Epithelial cell of proximal tubule (primary cell): Measurements from ENCODE around the gene STK10. TPM values are rescaled to one million over a fixed set of nuclear protein-coding genes. Genes with fewer than 3 reads are reported as not detected.

Experiments
- DNase-seq: peaks from one replicate; pipeline ENCODE4 v3.0.0-alpha.2; 2011; ENCODE audit warnings: low read depth
- H3K4me3 ChIP-seq: 2 replicates; pipeline ENCODE4 v1.5.1; 2011; ENCODE audit warnings: low read depth, mild to moderate bottlenecking, low read length
- total RNA-seq: library from RNA; depleted of rRNA; stranded (reverse); fragments of >200 nt; gene quantifications from 2 replicates; pipeline ENCODE4 v1.2.3, GENCODE V29; 2015
- TF ChIP-seq, protein P1 (sequence below): conservative IDR thresholded peaks from 2 replicates; pipeline ENCODE4 v1.5.1; 2012; ENCODE audit warnings: low read depth, mild to moderate bottlenecking, low read length

STK10 gene
- total RNA-seq, 1 donor from 2014 or later = 22.4 TPM

DNA sequence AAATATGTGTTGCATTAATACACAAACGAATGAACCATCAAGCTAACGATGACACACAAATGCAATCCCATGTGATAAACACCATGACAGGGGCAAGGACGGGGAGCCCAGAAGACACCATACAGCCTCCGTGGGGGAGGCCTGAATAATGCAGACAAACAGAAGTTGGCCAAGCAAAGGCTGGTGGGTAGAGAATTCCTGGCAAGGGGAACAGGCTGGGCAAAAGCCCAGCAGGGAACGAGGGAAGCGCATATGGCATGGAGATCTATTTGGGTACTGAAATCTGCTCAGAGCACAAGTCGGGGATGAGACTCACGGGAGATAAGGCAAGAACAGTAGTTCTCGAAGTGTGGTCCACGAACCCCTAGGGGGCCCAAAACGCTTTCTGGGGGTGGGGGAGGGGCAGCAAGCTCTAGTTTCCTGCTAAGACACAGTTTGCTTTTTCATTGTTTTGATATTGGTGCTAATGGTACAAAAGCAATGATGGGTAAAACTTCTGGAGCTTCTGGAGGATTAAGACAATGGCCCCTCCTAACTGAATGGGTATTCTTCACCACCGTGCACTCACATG, 138.7 kb downstream of the STK10 start:
- H3K4me3 ChIP-seq = no peak overlapping the region
- DNase-seq = no peak
- TF ChIP-seq, protein P1, sequence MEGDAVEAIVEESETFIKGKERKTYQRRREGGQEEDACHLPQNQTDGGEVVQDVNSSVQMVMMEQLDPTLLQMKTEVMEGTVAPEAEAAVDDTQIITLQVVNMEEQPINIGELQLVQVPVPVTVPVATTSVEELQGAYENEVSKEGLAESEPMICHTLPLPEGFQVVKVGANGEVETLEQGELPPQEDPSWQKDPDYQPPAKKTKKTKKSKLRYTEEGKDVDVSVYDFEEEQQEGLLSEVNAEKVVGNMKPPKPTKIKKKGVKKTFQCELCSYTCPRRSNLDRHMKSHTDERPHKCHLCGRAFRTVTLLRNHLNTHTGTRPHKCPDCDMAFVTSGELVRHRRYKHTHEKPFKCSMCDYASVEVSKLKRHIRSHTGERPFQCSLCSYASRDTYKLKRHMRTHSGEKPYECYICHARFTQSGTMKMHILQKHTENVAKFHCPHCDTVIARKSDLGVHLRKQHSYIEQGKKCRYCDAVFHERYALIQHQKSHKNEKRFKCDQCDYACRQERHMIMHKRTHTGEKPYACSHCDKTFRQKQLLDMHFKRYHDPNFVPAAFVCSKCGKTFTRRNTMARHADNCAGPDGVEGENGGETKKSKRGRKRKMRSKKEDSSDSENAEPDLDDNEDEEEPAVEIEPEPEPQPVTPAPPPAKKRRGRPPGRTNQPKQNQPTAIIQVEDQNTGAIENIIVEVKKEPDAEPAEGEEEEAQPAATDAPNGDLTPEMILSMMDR = no peak

DNA sequence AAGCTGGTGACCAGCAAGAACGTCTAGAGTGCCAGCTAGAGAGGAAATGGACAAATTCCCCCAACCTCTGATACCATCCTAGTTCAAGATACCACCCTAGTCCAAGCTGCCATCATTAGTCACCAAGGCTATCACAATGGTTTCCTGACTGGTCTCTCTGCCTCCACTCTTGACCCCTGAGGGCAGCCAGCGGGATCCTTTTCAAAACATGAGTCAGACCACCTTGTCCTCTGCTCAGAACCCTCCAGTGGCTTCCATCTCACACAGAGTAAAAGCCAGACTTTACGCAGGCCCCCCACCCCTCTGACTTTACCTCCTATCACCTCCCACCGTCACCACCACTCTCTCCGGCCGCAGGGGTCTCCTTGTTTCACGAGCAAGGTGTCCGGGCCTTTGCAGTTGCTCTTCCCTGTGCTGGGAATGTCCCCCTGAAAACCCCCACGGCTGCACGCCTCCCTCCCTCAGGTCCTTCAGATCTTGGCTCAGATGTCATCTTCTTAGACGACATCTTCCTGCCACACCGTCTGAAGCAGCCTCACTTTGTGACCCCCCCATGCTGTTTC, 139.4 kb downstream of the STK10 start:
- TF ChIP-seq, protein P1 = no peak
- H3K4me3 ChIP-seq = no peak overlapping the region
- DNase-seq = no peak

DNA sequence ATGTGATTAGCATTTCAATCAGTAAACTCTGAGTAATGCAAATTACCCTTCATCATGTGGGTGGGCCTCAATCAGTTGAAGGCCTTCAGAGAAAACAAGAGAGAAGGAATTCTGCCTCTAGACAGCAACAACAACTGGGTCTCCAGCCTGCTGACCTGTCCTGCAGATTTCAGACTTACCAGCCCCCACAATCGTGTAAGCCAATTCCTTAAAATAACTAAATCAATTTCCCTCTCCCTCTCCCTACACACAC, 139.9 kb downstream of the STK10 start:
- H3K4me3 ChIP-seq = no peak overlapping the region
- no peak for DNase-seq
- TF ChIP-seq, protein P1 = no peak

DNA sequence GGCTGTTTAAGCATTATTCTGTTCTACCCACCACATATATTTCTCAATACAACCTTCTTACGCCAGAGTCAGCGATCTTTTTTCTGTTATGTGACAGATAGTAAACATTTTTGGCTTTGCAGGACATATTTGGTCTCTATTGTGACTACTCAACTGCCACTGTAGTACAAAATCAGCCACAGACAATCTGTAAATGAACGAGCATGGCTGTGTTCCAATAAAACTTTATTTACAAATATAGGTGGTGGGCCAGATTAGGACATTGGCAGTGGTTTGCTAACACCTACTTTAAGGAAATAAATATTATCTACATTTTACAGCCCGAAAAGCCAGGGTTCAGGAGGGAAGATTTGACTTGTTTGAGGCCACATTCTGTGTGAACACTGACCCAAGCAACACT, 141.4 kb downstream of the STK10 start:
- no peak overlapping the region for H3K4me3 ChIP-seq
- no peak for DNase-seq
- TF ChIP-seq, protein P1 = no peak

DNA sequence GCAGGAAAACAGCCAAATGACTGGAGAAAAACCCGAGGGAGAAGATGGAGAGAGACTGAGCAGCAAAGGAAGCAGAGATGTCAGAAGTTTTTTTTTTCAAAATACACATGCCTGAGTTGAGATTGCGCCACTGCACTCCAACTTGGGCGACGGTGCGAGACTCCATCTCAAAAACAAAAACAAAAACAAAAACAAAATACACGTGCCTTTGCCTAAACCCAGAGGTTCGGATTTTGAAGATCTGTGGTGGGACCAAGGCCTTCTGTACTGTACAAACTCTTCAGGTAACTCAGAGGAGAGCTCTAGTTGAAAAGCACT, 142.8 kb downstream of the STK10 start:
- no peak overlapping the region for H3K4me3 ChIP-seq
- no peak for DNase-seq
- TF ChIP-seq, protein P1 = no peak

DNA sequence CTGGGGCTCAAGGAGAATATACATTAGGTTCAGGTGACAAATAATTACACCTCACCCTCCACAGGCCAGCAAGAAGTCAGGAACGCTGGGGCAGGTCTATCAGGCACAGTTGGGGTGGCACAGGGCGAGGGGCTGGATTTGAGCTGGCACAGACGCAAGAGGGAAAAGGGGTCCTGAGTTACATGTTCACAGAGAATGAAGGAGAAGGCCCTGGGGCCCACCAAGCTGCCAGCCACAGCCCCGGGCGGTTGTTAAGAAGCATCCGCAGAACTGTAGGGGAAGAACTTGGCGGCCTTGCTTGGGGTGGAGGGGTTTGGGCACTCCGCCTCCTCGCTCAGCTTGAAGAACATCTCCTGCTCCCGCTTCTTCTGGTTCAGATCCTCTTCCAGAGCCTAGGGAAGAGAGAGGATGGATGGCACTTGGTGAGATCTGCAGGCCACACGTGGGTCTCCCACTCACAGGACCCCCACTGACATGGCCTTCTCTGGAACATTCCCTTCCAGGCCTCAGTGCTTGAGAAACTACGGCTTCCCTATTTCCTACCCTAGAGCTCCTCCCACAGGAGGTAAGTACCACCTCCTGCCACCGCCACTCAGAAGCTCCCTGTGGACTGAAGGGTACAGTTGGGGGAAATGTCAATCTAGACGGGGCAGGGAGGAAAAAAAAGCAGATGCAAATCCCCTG, 143.3 kb downstream of the STK10 start:
- DNase-seq = no peak
- H3K4me3 ChIP-seq = no peak overlapping the region
- TF ChIP-seq, protein P1 = no peak

DNA sequence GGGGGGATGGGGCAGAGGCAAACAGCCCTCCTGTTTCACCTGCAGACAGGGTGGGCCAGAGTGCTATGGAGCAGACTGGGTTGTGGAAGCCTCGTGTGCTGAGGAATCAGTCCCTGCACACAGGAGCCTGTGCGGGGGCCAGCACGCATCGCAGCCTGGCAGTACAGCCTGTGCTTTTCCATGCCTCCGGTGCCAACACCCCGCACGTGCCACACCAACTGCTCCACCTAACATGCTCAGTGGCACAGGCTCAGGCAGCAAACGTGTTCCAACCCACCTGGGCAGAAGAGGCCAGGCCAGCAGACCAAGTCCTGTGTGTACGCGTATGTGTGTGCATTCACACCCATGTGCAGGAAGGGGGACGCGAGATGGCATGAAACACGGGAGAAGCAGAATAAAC, 144.2 kb downstream of the STK10 start:
- no peak for DNase-seq
- H3K4me3 ChIP-seq = no peak overlapping the region
- TF ChIP-seq, protein P1 = no peak
